GM18861 (cell line): ENCODE measurements around the gene ZBTB16.

ENCODE experiments used
- ATAC-seq: cut with Tn5 transposase; IDR thresholded peaks from one replicate; pipeline ENCODE4 v1.9.1; 2021; ENCODE audit not compliant: unreplicated experiment

Gene ZBTB16

DNA sequence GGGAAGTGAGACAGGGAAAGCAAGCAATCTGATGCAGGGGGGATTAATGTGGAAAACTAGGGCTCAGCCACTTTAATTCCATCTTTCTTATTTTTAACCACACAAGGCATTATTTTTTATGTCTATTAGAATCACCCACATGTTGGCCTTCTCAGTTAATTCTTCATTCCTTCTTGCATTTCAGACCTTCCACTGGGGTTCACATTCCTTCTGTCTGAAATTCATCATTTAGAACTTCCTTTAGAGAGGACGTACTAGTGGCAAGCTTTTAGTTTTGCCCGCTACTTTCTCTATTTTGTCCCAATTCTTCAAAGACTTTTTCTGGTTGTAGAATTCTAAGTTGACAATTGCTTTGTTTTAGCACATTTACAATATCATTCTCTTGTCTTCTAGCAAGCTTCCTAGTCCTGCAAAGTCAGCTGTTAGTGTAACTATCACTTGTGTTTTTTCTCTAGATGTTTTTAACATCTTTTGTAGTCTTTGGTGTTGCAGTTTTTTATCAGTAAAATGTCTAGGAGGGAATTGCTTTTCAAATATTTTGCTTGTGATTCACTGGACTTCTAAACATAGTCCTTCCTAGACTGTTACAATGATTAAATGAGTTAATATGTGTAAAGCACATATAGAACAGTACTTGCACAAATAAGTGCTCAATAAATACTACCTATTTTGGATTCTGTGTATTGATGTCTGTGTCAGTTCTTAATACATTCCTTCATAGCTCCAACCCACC, 231.2 kb downstream of the ZBTB16 start:
- no peak for ATAC-seq

DNA sequence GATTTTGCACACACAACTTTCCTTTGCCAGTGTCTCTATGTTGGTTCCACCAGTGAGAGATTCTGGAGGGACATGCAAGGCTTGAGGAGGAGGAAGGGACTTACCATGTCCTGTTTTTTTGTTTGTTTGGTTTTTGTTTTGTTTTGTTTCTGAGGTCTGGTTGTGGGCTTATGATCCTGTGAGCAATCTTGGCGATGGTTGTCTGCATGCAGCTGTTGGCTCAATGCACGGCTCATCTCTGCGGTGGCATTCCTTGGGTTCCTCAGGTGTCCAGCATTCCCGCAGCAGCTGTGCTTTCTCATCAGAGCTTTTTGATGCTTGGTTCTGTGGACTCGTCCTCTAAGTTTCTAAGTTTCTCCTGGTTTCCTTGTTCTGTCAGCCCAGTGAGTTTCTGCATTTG, 231.9 kb downstream of the ZBTB16 start:
- ATAC-seq = no peak

- ATAC-seq = no peak
Observed at GRCh38 chr11:114291842-114292680, 232.6 kb downstream of the ZBTB16 start.

DNA sequence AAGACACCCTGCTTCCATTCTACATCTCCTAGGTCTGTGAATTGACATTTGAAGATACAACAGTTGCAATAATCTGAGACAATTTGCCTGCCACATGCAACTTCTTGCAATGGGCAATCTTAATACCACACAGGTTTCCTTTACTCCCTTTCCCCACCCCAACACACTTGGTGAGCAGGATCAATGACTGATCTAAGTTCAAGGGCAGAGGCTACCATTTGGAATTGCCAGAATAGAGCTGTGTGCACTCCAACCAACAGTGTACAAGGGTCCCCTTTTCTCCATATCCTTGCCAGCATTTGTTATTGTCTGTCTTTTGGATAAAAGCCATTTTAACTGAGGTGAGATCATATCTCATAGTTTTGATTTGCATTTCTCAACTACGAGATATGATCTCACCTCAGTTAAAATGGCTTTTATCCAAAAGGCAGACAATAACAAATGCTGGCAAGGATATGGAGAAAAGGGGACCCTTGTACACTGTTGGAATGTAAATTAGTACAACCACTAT, 233.7 kb downstream of the ZBTB16 start:
- ATAC-seq = no peak

DNA sequence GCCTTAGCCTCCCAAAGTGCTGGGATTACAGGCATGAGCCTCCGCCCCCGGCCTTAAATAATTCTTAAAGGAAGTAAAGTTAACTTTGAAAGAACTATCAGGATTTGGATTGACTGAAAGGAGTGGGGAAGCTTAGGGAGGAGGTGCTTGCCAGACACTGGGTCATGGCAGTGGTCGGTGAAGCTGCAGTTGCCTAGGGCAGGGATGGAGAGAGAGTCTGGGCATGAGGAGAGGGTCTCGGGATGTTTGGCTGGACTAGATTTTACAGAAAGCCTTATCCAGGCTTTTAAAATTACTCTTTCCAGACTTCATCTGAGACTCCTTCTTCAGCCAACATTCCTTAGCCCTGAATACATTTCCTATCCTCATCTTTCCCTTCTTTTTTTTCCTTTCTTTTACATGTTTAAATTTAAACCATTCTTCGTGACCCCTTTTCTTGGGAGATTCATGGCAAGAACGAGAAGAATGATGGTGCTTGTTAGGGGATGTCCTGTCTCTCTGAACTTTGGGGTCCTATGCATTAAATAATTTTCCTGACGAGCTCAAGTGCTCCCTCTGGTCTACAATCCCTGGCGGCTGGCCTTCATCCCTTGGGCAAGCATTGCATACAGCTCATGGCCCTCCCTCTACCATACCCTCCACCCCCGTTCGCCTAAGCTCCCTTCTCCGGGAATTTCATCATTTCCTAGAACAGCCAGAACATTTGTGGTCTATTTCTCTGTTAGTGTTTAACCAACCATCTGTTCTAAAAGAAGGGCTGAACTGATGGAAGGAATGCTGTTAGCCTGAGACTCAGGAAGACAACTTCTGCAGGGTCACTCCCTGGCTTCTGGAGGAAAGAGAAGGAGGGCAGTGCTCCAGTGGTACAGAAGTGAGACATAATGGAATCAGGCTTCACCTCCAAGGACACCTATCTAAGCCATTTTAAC, 236.4 kb downstream of the ZBTB16 start, which contains the start of gene NNMT:
Gene NNMT (plus strand): TSS at position 724 of the 929 bp plus-strand sequence. CDS start 158 bp downstream, at position 882.
- no peak for ATAC-seq

DNA sequence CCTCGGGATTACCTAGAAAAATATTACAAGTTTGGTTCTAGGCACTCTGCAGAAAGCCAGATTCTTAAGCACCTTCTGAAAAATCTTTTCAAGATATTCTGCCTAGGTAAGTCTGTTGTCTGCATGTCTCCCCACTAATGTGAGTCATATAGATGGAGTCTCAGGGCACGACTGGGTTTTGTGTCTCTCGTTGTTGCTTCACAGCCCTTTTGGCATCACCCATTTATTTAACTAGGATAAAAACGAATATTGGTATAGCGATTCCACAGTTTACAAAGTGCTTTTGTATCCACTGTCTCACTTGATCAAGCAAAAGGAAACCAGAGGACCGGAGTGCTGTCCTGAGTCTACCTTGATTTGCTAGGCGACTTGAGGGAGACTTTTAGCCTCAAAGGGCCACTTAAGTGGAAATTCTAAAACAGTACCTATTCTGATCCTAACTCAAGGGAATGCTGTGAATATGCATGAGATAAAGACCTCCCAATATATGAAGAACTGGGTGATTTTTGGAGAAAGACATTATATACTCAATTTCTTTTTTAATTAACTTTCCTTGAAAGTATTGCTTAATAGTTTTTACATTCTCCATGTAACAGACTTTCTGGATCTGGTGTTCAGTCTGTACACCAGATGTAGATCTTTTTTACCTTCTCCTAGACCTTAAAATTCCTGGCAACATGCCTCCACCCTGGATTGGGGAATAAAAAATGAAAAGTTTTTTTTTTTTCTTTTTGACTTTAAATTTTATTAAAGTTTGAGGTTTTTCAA, 237.3 kb downstream of the ZBTB16 start:
- no peak for ATAC-seq

DNA sequence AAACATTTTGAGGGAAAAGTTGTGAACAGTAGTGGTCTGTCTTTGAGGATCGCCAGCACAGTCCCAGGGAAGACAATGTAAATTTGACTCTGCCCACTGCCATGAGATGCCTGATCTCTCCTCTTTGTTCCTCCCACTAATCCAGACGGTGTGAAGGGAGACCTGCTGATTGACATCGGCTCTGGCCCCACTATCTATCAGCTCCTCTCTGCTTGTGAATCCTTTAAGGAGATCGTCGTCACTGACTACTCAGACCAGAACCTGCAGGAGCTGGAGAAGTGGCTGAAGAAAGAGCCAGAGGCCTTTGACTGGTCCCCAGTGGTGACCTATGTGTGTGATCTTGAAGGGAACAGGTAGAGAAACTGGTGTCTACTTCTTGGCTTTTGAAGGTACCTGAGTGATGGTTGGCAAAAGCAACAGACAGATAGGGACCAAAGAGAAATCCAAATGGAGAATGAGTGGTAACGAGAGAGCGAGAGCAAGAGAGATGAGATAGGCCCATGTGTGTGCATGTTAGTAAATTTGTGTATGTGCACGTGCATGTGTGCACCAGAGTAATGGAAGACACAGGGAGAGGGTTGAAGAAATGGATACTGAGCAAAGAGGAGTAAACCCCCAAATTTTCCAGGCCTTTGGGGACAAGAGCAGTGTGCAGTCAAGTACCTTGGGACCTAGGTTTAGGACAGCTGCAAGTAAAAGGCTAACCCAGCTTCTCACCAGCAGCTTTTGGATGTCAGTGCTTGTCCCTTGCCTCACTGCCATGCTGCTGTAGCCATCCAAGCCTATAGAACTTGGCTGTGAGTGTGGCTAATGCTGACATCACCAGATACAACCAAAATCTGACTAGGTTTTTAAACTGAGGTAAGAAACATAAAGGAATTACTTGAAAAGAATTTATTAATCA, 238.5 kb downstream of the ZBTB16 start:
- ATAC-seq = no peak

- ATAC-seq = no peak
Observed at GRCh38 chr11:114298710-114299109, 239.2 kb downstream of the ZBTB16 start.
